ENCODE measurements around the gene EIF2D.
"Not testable (repeated sequence)": the region's sequence is repeated elsewhere in the genome, so short reads cannot be mapped to it uniquely, and the experiment has no call there.

Gene EIF2D

DNA sequence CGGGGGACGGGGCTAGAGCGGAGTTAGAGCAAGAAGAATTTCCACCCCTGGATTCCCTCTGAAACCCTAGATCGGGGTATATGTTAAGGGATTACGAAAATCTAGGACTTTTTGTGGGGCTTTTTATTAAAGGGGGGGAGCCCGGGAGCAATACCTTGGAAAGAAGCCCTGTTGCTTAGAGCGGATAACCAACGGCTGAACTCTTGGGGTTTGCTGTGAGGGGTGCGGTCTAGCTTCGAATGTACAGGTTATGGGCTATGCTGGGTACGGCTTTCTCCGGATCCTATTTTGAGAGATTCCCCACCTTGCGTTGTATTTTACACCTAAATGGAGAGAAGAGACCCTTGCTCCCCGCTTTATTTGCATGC is 23.7 kb upstream of the EIF2D start:
- no peak for DNase-seq (ENCODE audit: low read depth in 2 of 2)

- DNase-seq (ENCODE audit: low read depth in 2 of 2): peak; percentile 93
These were observed 23.1 kb upstream of the EIF2D start, which contains the start of gene DYRK3 for GRCh38 chr1:206635080-206635977. DYRK3 (plus strand) TSS chr1:206635536; CDS start chr1:206635704, 168 bp downstream.

DNA sequence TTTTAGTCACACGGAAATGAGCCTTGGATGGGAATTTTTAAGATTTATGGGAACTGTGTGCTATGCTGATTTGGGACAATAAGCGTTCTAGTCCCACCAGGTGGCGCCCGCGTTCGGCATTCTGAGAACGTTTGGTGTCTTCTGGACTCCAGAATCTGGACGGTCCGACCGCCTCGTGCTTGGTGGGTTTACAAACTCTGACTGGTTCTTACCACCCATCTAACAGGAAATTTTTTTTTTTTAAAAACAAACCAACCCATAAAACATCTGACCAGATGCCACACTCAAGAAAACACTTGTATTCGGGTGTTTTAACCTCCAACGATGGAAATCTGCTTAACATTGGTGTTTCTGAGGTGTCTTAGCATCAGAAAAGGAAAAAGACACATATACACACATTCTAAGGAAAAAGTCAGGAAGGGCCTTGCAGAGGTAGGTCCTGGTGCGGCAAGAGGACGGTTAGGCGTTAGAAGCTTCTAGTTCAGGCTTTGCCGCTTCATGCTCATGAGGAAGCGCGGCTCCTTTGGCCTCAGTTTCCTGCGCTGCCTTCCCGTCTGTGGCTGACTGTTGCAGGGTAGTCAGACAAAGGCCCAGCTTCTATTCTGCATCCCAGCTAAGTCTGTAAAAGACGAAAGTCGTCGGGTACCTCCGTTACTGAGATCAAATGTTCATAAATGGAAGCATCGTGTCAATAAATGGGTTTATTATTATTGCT is 22.3 kb upstream of the EIF2D start:
- peak; percentile 68 to 76 for DNase-seq (ENCODE audit: low read depth in 2 of 2)

DNA sequence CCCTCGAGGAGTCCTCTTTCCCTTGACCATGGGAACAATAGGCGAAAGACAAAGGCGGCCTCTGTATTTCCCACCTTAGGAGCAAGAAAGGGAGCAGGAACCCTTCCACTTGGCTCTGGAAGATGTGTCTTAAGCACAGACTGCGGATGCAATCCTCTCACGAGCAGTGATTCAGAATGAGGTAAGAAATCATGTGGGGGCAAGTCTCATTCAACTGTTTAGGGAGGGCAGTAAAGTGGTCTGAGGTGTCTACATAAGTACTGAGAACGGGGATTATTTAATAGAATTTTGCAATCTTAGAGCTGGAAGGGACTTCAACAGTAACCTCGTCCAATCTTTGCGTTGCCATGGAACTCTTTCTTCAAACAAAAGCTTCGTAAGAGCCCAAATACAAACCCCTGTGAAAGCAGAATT is 21.4 kb upstream of the EIF2D start:
- DNase-seq (ENCODE audit: low read depth in 2 of 2): no peak

GRCh38 chr1:206631085-206631509 is 18.8 kb upstream of the EIF2D start:
- DNase-seq (ENCODE audit: low read depth in 2 of 2): no peak

- no peak for DNase-seq (ENCODE audit: low read depth in 2 of 2)
These were observed 16.7 kb upstream of the EIF2D start for GRCh38 chr1:206628916-206629315.

- not testable (repeated sequence) for DNase-seq (ENCODE audit: low read depth in 2 of 2)
These were observed 14.1 kb upstream of the EIF2D start for GRCh38 chr1:206626396-206626795.

- DNase-seq (ENCODE audit: low read depth in 2 of 2): no peak
These were observed 2.9 kb downstream of the EIF2D start for GRCh38 chr1:206609229-206609991.

DNA sequence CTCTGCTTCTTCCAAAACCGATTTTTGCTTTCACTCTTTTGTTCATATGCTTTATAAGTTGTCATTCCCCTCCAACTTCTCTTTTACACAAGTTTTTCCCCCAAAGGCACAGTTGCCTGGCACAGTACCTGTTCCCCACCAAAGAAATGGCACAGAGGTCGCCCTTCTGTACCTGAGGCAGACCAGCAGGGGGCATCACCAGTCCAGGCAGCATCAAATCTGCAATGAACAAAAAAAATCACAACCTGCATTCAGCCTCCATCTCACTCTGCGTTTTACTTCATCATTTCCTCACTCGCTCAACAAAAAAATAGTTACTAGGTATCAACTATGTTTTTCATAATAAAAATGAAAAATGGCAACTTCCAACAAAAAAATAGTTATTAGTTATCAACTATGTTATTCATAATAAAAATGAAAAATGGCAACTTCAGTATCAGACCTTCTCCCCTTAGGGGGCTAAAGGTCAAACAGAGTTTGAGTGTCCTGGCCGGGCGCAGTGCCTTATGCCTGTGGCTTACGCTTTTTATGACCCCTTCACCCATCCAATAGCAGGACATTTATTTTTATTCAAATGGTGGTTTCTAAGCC is 4.1 kb downstream of the EIF2D start:
- peak; percentile 45 to 50 for DNase-seq (ENCODE audit: low read depth in 2 of 2)

GRCh38 chr1:206606867-206607266 is 5.4 kb downstream of the EIF2D start:
- DNase-seq (ENCODE audit: low read depth in 2 of 2): no peak

DNA sequence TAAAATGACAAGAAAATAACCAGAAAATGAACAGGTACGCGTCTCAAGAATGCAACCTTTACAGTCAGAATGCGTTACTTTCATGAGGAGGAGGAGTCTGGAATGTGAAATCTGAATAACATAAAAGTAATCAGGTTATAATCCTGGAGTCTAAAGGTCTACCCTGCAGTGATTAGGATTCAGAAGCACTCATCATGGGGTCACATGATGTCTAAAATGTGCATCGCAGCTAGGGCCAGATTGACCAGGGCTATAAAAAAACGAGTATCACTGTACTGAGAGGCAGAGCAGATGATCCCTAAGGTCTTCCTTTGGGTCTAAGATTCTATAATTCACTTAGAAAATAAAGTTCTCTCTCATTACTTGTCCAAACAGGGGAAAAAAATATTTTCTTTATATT is 7.4 kb downstream of the EIF2D start:
- no peak for DNase-seq (ENCODE audit: low read depth in 2 of 2)

GRCh38 chr1:206600527-206600926 is 11.7 kb downstream of the EIF2D start:
- no peak for DNase-seq (ENCODE audit: low read depth in 2 of 2)

- no peak for DNase-seq (ENCODE audit: low read depth in 2 of 2)
These were observed 16.0 kb downstream of the EIF2D start for GRCh38 chr1:206596319-206596666.

GRCh38 chr1:206595581-206596318 is 16.5 kb downstream of the EIF2D start:
- no peak for DNase-seq (ENCODE audit: low read depth in 2 of 2)

DNA sequence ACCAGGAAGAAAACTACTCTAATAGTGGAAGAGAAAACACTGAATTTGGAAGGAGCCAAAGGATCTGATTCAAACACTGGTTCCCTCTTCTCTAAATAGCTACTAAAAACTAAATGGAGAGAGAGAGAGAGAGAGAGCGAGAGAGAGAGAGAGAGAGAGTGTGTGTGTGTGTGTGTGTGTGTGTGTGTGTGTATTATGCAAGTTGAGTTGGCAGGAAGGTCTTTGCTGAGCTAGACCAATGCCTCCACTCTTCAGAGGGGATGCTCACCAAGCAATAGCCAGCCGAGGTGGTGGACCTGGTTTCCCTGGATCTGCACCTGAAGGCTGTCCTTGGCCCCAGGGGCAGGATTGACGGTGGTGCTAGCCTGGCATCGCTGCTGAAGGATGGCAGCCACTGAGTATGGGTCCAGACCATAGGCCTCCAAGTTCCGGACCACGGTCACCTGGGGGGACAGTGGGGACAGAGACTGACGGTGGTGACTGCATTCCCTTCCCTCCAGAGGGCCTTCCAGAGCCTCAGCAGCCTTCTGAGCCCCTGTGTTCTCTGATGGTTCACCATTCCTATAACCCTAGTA is 18.8 kb downstream of the EIF2D start:
- DNase-seq (ENCODE audit: low read depth in 2 of 2): no peak

GRCh38 chr1:206591696-206592095 is 20.6 kb downstream of the EIF2D start:
- no peak for DNase-seq (ENCODE audit: low read depth in 2 of 2)

GRCh38 chr1:206591226-206591625 is 21.0 kb downstream of the EIF2D start:
- DNase-seq (ENCODE audit: low read depth in 2 of 2): no peak

DNA sequence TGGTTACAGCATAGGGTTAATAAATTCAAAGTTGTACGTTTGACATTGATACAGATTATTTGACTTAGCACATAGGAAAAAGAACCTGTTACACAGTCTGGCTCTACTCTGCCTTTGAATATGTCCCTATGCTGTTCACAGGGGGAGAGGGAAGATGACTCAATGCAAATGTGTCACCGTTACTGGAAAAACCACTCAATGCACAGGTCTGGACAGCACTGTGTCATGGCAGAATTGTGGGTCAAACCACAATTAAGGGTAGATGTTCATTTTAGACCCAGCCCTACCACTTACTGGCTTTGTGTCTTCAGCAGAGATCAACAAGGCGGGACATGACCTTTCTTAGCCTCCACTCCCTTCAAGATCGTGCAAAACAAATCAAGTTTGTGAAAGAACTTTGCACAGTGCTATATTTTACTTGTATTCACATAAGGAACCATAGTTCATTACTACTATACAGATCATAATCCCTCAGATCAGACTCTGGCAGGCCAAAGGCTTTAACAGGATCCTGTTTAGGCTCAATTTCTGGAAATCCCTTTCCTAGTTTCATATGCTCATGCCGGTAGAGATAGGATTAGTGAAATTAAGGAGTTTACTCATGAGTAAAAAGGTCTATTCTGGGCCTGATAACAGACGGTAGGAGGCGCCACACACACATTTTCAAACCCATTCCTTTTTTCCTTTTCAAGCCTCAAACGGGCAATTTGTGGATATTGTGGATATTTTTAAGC is 22.1 kb downstream of the EIF2D start:
- DNase-seq (ENCODE audit: low read depth in 2 of 2): no peak

DNA sequence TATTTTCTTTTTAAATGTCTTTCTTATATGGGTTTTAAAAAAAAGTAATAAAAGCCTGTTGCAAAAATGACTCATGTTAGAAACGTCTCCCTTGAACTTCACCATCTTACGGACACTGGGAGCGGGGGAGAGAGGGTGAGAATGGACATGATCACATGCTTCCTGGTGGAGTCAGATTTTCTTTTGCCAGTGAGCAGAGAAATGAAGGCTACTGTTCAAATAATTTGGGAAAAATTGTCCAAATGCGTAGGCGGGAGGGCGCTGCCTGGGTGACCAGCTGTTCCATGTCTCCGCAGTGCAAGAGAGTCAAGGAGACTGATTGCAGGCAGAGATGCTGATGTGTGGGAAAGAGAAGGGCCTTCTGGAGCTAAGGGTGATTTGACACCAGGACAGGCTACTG is 23.1 kb downstream of the EIF2D start:
- DNase-seq (ENCODE audit: low read depth in 2 of 2): no peak

GRCh38 chr1:206588492-206588891 is 23.8 kb downstream of the EIF2D start:
- DNase-seq (ENCODE audit: low read depth in 2 of 2): no peak

All from stimulated activated CD8-positive, alpha-beta memory T cell treated with anti-CD3 and anti-CD28 coated beads, Interleukin-2, amount 100 ng/mL, for 48 hours (primary cell).